GM23338 (cell line): ENCODE results near the gene SLC25A48. TPM values are rescaled to one million over a fixed set of nuclear protein-coding genes. Genes with fewer than 3 reads are reported as not detected.

ENCODE experiments used
- ATAC-seq: fragments of 200-7000 bp; cut with Tn5 transposase; 3 replicates; pipeline ENCODE4 v1.9.1; 2020
- DNase-seq: peaks from one replicate; pipeline ENCODE4 v3.0.0-alpha.2; 2015; ENCODE audit warnings: low spot score
- H2AFZ ChIP-seq: fragments of 200-600 bp; sonication (generic); 2 replicates; pipeline ENCODE4 v1.8.0; 2016; ENCODE audit warnings: antibody characterized with exemption, mild to moderate bottlenecking, moderate library complexity
- H3F3A ChIP-seq: fragments of 200-600 bp; sonication (generic); replicated peaks from 2 replicates; pipeline ENCODE4 v1.8.0; 2017; ENCODE audit warnings: antibody characterized with exemption, mixed run types, low read depth
- H3K27ac ChIP-seq: fragments of 200-600 bp; sonication (generic); 2 replicates; pipeline ENCODE4 v1.6.1; 2016; ENCODE audit warnings: low read depth
- H3K27me3 ChIP-seq: fragments of 200-600 bp; sonication (generic); 2 replicates; pipeline ENCODE4 v1.8.0; 2016; ENCODE audit warnings: mild to moderate bottlenecking, mixed run types, moderate library complexity; ENCODE audit not compliant: insufficient read depth
- H3K36me3 ChIP-seq: fragments of 200-600 bp; sonication (generic); 2 replicates; pipeline ENCODE4 v1.8.0; 2016; ENCODE audit warnings: mild to moderate bottlenecking; ENCODE audit not compliant: insufficient read depth
- H3K4me1 ChIP-seq: fragments of 200-600 bp; sonication (generic); 2 replicates; pipeline ENCODE4 v1.8.0; 2016; ENCODE audit warnings: mild to moderate bottlenecking, moderate library complexity; ENCODE audit not compliant: insufficient read depth
- H3K4me2 ChIP-seq: fragments of 200-600 bp; sonication (generic); 2 replicates; pipeline ENCODE4 v1.7.1; 2017; ENCODE audit warnings: mixed run types
- H3K4me3 ChIP-seq: fragments of 200-600 bp; sonication (generic); 2 replicates; pipeline ENCODE4 v1.6.1; 2016; ENCODE audit warnings: mixed run types
- H3K79me2 ChIP-seq: fragments of 200-600 bp; sonication (generic); replicated peaks from 2 replicates; pipeline ENCODE4 v1.8.0; 2017; ENCODE audit warnings: mild to moderate bottlenecking; ENCODE audit not compliant: insufficient read depth
- H3K9me2 ChIP-seq: fragments of 200-600 bp; sonication (generic); 2 replicates; pipeline ENCODE4 v1.8.0; 2017; ENCODE audit not compliant: insufficient read depth
- H4K20me1 ChIP-seq: fragments of 200-600 bp; sonication (generic); replicated peaks from 2 replicates; pipeline ENCODE4 v1.8.0; 2017; ENCODE audit warnings: mild to moderate bottlenecking; ENCODE audit not compliant: insufficient read depth
- H3K27ac Mint-ChIP-seq: 2 replicates; pipeline ENCODE4 v1.8.0; 2020; ENCODE audit warnings: inconsistent platforms, mild to moderate bottlenecking, moderate library complexity, mixed read lengths
- H3K27me3 Mint-ChIP-seq: 3 replicates; pipeline ENCODE4 v1.8.0; 2022; ENCODE audit warnings: low read depth, mild to moderate bottlenecking, moderate library complexity, mixed read lengths, inconsistent platforms; ENCODE audit not compliant: insufficient read depth, poor library complexity
- H3K36me3 Mint-ChIP-seq: 3 replicates; pipeline ENCODE4 v1.8.0; 2021; ENCODE audit warnings: low read depth, mild to moderate bottlenecking, inconsistent platforms, moderate library complexity, mixed read lengths
- H3K4me1 Mint-ChIP-seq: 3 replicates; pipeline ENCODE4 v1.8.0; 2020; ENCODE audit warnings: mild to moderate bottlenecking, inconsistent platforms, mixed read lengths
- H3K4me3 Mint-ChIP-seq: 3 replicates; pipeline ENCODE4 v1.8.0; 2021; ENCODE audit warnings: moderate library complexity, mild to moderate bottlenecking, inconsistent platforms, mixed read lengths
- H3K9me3 Mint-ChIP-seq: 3 replicates; pipeline ENCODE4 v1.8.0; 2020; ENCODE audit warnings: moderate library complexity, mild to moderate bottlenecking, inconsistent platforms, mixed read lengths
- CREB1 ChIP-seq: fragments of 250-450 bp; sonication (Bioruptor Pico); IDR thresholded peaks from 2 replicates; pipeline ENCODE4 v1.5.0; 2020; ENCODE audit warnings: low read depth, mild to moderate bottlenecking, moderate library complexity
- ETS1 ChIP-seq: IDR thresholded peaks from 2 replicates; pipeline ENCODE4 v1.6.1; 2016; ENCODE audit warnings: antibody characterized with exemption
- EZH2 ChIP-seq: fragments of 200-600 bp; sonication (generic); IDR thresholded peaks from one replicate; pipeline ENCODE4 v1.8.0; 2017; ENCODE audit warnings: antibody characterized with exemption, mild to moderate bottlenecking, low read depth; ENCODE audit not compliant: unreplicated experiment
- EZH2phosphoT487 ChIP-seq: fragments of 200-600 bp; sonication (generic); IDR thresholded peaks from one replicate; pipeline ENCODE4 v1.8.1; 2018; ENCODE audit warnings: antibody characterized with exemption; ENCODE audit not compliant: unreplicated experiment
- JUNB ChIP-seq: IDR thresholded peaks from one replicate; pipeline ENCODE4 v1.6.1; 2016; ENCODE audit warnings: antibody characterized with exemption; ENCODE audit not compliant: unreplicated experiment
- NANOG ChIP-seq: IDR thresholded peaks from 2 replicates; pipeline ENCODE4 v1.6.1; 2016; ENCODE audit warnings: antibody characterized with exemption, borderline replicate concordance
- POLR2AphosphoS5 ChIP-seq: IDR thresholded peaks from 2 replicates; pipeline ENCODE4 v1.6.1; 2016; ENCODE audit warnings: antibody characterized with exemption, low read depth
- REST ChIP-seq: IDR thresholded peaks from one replicate; pipeline ENCODE4 v1.6.1; 2018; ENCODE audit warnings: antibody characterized with exemption; ENCODE audit not compliant: unreplicated experiment
- STAT1 ChIP-seq: IDR thresholded peaks from one replicate; pipeline ENCODE4 v1.6.1; 2016; ENCODE audit warnings: antibody characterized with exemption; ENCODE audit not compliant: unreplicated experiment
- ZNF114 ChIP-seq: fragments of 250-450 bp; sonication (Bioruptor Pico); IDR thresholded peaks from 2 replicates; pipeline ENCODE4 v1.5.0; 2020; ENCODE audit warnings: mild to moderate bottlenecking, moderate library complexity
- ZNF331 ChIP-seq: fragments of 250-450 bp; sonication (Bioruptor Pico); IDR thresholded peaks from 2 replicates; pipeline ENCODE4 v1.5.0; 2020; ENCODE audit warnings: low read depth, mild to moderate bottlenecking, moderate library complexity
- ZNF462 ChIP-seq: fragments of 250-450 bp; sonication (Bioruptor Pico); IDR thresholded peaks from 2 replicates; pipeline ENCODE4 v1.5.0; 2020; ENCODE audit warnings: mild to moderate bottlenecking, moderate library complexity
- polyA plus RNA-seq: library from polyadenylated mRNA; unstranded; fragments of >200 nt; fragmentation: Nextera tagmentation; extraction: Ambion mirVana; gene quantifications from 2 replicates; pipeline ENCODE4 v1.2.1, GENCODE V29; 2016
- total RNA-seq: library from RNA; depleted of rRNA; stranded (reverse); fragments of >200 nt; shearing (Covaris generic); gene quantifications from 2 replicates; pipeline ENCODE4 v1.2.3, GENCODE V29; 2014
- TF ChIP-seq, protein P1 (sequence below), 2 experiments: fragments of 200-600 bp in 1 of 2; sonication (generic) in 1 of 2; conservative IDR thresholded peaks; 2 replicates each; pipeline versions ENCODE4 v1.5.1 to v1.6.1; 2016 to 2017; ENCODE audit warnings: antibody characterized with exemption in 2 of 2, low read depth in 2 of 2, mild to moderate bottlenecking in 2 of 2, moderate library complexity in 1 of 2

SLC25A48 gene
- total and polyA plus RNA-seq, 2 experiments from 2014 or later = 1.1 to 1.5 TPM

GRCh38 chr5:135867599-135867998 lies 33.1 kb downstream of the SLC25A48 start:
- Histone ChIP-seq H3F3A (no peaks in the 10 kb centered on the region), H3K9me2 (0 out of 2 replicates have a peak, but pooled peaks cover 5% of the 10 kb centered on the region), H4K20me1 (no peaks in the 10 kb centered on the region), H3K27ac (no peak overlapping the region), H3K4me2 (no peak overlapping the region), H3K4me3 (no peak overlapping the region), H3K4me1 (no peaks in the 10 kb centered on the region), H3K79me2 (no peaks in the 10 kb centered on the region), H3K27me3 (no peaks in the 10 kb centered on the region), H2AFZ (no peak overlapping the region), H3K36me3 (no peaks in the 10 kb centered on the region)
- no peaks in the 10 kb centered on the region for H3K9me3 Mint-ChIP-seq
- no peak for TF ChIP-seq ZNF462
- no peak for TF ChIP-seq JUNB
- no peak for TF ChIP-seq ETS1
- TF ChIP-seq STAT1 = no peak
- TF ChIP-seq EZH2 = no peak
- TF ChIP-seq NANOG = no peak
- no peak for TF ChIP-seq ZNF331 (CRISPR knock-in tag)
- no peak for TF ChIP-seq POLR2AphosphoS5
- no peak for TF ChIP-seq CREB1 (CRISPR knock-in tag)
- no peak for TF ChIP-seq ZNF114 (CRISPR knock-in tag)
- TF ChIP-seq REST = no peak
- TF ChIP-seq, protein P1, sequence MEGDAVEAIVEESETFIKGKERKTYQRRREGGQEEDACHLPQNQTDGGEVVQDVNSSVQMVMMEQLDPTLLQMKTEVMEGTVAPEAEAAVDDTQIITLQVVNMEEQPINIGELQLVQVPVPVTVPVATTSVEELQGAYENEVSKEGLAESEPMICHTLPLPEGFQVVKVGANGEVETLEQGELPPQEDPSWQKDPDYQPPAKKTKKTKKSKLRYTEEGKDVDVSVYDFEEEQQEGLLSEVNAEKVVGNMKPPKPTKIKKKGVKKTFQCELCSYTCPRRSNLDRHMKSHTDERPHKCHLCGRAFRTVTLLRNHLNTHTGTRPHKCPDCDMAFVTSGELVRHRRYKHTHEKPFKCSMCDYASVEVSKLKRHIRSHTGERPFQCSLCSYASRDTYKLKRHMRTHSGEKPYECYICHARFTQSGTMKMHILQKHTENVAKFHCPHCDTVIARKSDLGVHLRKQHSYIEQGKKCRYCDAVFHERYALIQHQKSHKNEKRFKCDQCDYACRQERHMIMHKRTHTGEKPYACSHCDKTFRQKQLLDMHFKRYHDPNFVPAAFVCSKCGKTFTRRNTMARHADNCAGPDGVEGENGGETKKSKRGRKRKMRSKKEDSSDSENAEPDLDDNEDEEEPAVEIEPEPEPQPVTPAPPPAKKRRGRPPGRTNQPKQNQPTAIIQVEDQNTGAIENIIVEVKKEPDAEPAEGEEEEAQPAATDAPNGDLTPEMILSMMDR (conservative IDR thresholded peaks at IDR 0.05; ENCODE audit: low read depth in 2 of 2) = no peak
- TF ChIP-seq EZH2phosphoT487 = no peak
- no peak overlapping the region for H3K27ac Mint-ChIP-seq
- H3K4me3 Mint-ChIP-seq = no peak overlapping the region
- DNase-seq (no peak), ATAC-seq (no peak)
- peaks cover 2% of the 10 kb centered on the region for H3K27me3 Mint-ChIP-seq
- H3K36me3 Mint-ChIP-seq = no peaks in the 10 kb centered on the region
- H3K4me1 Mint-ChIP-seq = no peaks in the 10 kb centered on the region
